SK-N-SH treated with all-trans-retinoic acid at 6 μM for 48 hours (cell line): ENCODE measurements around the gene PROM2.

Experiments used
- ATAC-seq: fragments of 200-7000 bp; cut with Tn5 transposase; 3 replicates; pipeline ENCODE4 v1.9.1; 2020; ENCODE audit warnings: mild to moderate bottlenecking, moderate library complexity
- ARNTL ChIP-seq: fragments of 450-650 bp; formaldehyde crosslinking; IDR thresholded peaks from 2 replicates; pipeline ENCODE4 v1.5.0; 2020; ENCODE audit warnings: low read depth, mild to moderate bottlenecking, moderate library complexity, borderline replicate concordance
- CREB5 ChIP-seq: fragments of 250-450 bp; sonication (Bioruptor Pico); IDR thresholded peaks from 2 replicates; pipeline ENCODE4 v1.5.1; 2020; ENCODE audit warnings: low read depth, mild to moderate bottlenecking, moderate library complexity
- CSDC2 ChIP-seq: fragments of 250-450 bp; sonication (Bioruptor Pico); IDR thresholded peaks from 2 replicates; pipeline ENCODE4 v1.5.0; 2020; ENCODE audit warnings: mild to moderate bottlenecking, moderate library complexity
- ESRRG ChIP-seq: fragments of 250-450 bp; sonication (Bioruptor Pico); IDR thresholded peaks from 2 replicates; pipeline ENCODE4 v1.6.1; 2021; ENCODE audit warnings: mild to moderate bottlenecking
- GLIS3 ChIP-seq: fragments of 250-450 bp; sonication (Bioruptor Pico); IDR thresholded peaks from 2 replicates; pipeline ENCODE4 v1.5.0; 2020; ENCODE audit warnings: mild to moderate bottlenecking, moderate library complexity
- ISL1 ChIP-seq: fragments of 250-450 bp; sonication (Bioruptor Pico); IDR thresholded peaks from 2 replicates; pipeline ENCODE4 v2.1.2; 2022; ENCODE audit warnings: mild to moderate bottlenecking, moderate library complexity
- OSR1 ChIP-seq: fragments of 250-450 bp; sonication (Bioruptor Pico); IDR thresholded peaks from 2 replicates; pipeline ENCODE4 v1.8.0; 2022; ENCODE audit warnings: moderate library complexity, mild to moderate bottlenecking, inconsistent platforms
- PATZ1 ChIP-seq: fragments of 250-450 bp; sonication (Bioruptor Pico); IDR thresholded peaks from 2 replicates; pipeline ENCODE4 v1.8.0; 2020; ENCODE audit warnings: mild to moderate bottlenecking, moderate library complexity, borderline replicate concordance
- POU6F1 ChIP-seq: fragments of 250-450 bp; sonication (Bioruptor Pico); IDR thresholded peaks from 2 replicates; pipeline ENCODE4 v1.8.0; 2021; ENCODE audit warnings: low read depth, mild to moderate bottlenecking, moderate library complexity, borderline replicate concordance
- PPARA ChIP-seq: fragments of 250-450 bp; sonication (Bioruptor Pico); IDR thresholded peaks from 2 replicates; pipeline ENCODE4 v1.5.0; 2020; ENCODE audit warnings: mild to moderate bottlenecking, borderline replicate concordance
- RARB ChIP-seq: fragments of 250-450 bp; sonication (Bioruptor Pico); IDR thresholded peaks from 2 replicates; pipeline ENCODE4 v1.8.0; 2021; ENCODE audit warnings: mild to moderate bottlenecking, moderate library complexity
- SNAI2 ChIP-seq: fragments of 250-450 bp; sonication (Bioruptor Pico); IDR thresholded peaks from 2 replicates; pipeline ENCODE4 v1.5.0; 2020; ENCODE audit warnings: mild to moderate bottlenecking, moderate library complexity
- TCF4 ChIP-seq: fragments of 250-450 bp; sonication (Bioruptor Pico); IDR thresholded peaks from 2 replicates; pipeline ENCODE4 v1.8.0; 2021; ENCODE audit warnings: mild to moderate bottlenecking, moderate library complexity, borderline replicate concordance
- TSHZ2 ChIP-seq: fragments of 250-450 bp; sonication (Bioruptor Pico); IDR thresholded peaks from 2 replicates; pipeline ENCODE4 v1.5.0; 2020; ENCODE audit warnings: mild to moderate bottlenecking, moderate library complexity
- ZC3H10 ChIP-seq: fragments of 250-450 bp; sonication (Bioruptor Pico); IDR thresholded peaks from 2 replicates; pipeline ENCODE4 v1.5.1; 2021; ENCODE audit warnings: mild to moderate bottlenecking, moderate library complexity
- ZFP30 ChIP-seq: fragments of 450-650 bp; formaldehyde crosslinking; IDR thresholded peaks from 2 replicates; pipeline ENCODE4 v1.5.0; 2022; ENCODE audit warnings: mild to moderate bottlenecking, moderate library complexity
- ZNF565 ChIP-seq: fragments of 450-650 bp; formaldehyde crosslinking; conservative IDR thresholded peaks from 2 replicates; pipeline ENCODE4 v1.5.0; 2020; ENCODE audit warnings: low read depth, mild to moderate bottlenecking, moderate library complexity
- ZNF70 ChIP-seq: fragments of 450-650 bp; formaldehyde crosslinking; IDR thresholded peaks from 2 replicates; pipeline ENCODE4 v1.5.0; 2020; ENCODE audit warnings: mild to moderate bottlenecking, moderate library complexity
- ZNF8 ChIP-seq: fragments of 450-650 bp; formaldehyde crosslinking; IDR thresholded peaks from 2 replicates; pipeline ENCODE4 v1.5.0; 2020; ENCODE audit warnings: mild to moderate bottlenecking, moderate library complexity

The PROM2 gene

GRCh38 chr2:95281071-95281470 is 6.8 kb downstream of the PROM2 start (continued):
- TF ChIP-seq POU6F1 (CRISPR knock-in tag), result no peak

GRCh38 chr2:95281786-95282185 is 7.5 kb downstream of the PROM2 start:
- ATAC-seq, result no peak
- TF ChIP-seq ZNF70 (CRISPR knock-in tag), result no peak
- TF ChIP-seq ISL1 (CRISPR knock-in tag), result no peak
- TF ChIP-seq PPARA (CRISPR knock-in tag), result no peak
- TF ChIP-seq RARB (CRISPR knock-in tag), result no peak

- TF ChIP-seq OSR1 (CRISPR knock-in tag), result no peak
- no peak for TF ChIP-seq ESRRG (CRISPR knock-in tag)
- no peak for TF ChIP-seq CSDC2 (CRISPR knock-in tag)
- no peak for TF ChIP-seq ZFP30 (CRISPR knock-in tag)
- TF ChIP-seq TCF4 (CRISPR knock-in tag), result no peak
- TF ChIP-seq GLIS3 (CRISPR knock-in tag), result no peak
- TF ChIP-seq ARNTL (CRISPR knock-in tag), result no peak
- TF ChIP-seq SNAI2 (CRISPR knock-in tag), result no peak
- TF ChIP-seq, all 23 proteins: peak for 0
Measured at GRCh38 chr2:95282458-95282857, 8.2 kb downstream of the PROM2 start.

GRCh38 chr2:95283562-95283961 is 9.3 kb downstream of the PROM2 start:
- no peak for ATAC-seq
- TF ChIP-seq CREB5 (CRISPR knock-in tag) (no peak), POU6F1 (CRISPR knock-in tag) (no peak), ZFP30 (CRISPR knock-in tag) (no peak)

More at GRCh38 chr2:95282458-95282857, 8.2 kb downstream of the PROM2 start:
- no peak for ATAC-seq

- ATAC-seq, result no peak
- TF ChIP-seq CSDC2 (CRISPR knock-in tag) (no peak), ARNTL (CRISPR knock-in tag) (no peak), OSR1 (CRISPR knock-in tag) (no peak), ZNF8 (CRISPR knock-in tag) (no peak), ESRRG (CRISPR knock-in tag) (no peak), ZNF565 (no peak), ZC3H10 (no peak), PPARA (CRISPR knock-in tag) (no peak), POU6F1 (CRISPR knock-in tag) (no peak), ISL1 (CRISPR knock-in tag) (no peak), TSHZ2 (CRISPR knock-in tag) (no peak), PATZ1 (no peak), SNAI2 (CRISPR knock-in tag) (no peak)
Measured at GRCh38 chr2:95284886-95285541, 10.8 kb downstream of the PROM2 start.
